CD4-positive, alpha-beta T cell (primary cell): ENCODE data around the gene PLCH2. TPM values are rescaled to one million over a fixed set of nuclear protein-coding genes. Genes with fewer than 3 reads are reported as not detected.

ENCODE experiments used
- ATAC-seq: fragments of 200-7000 bp; cut with Tn5 transposase; one replicate; pipeline ENCODE4 v1.10.0; 2022; ENCODE audit warnings: mild to moderate bottlenecking; ENCODE audit not compliant: poor library complexity
- CTCF ChIA-PET: fragments of 350-600 bp; sonication (Branson Sonifier 250); formaldehyde crosslinking; loops from one replicate; lab custom pipeline; 2021; ENCODE audit warnings: antibody characterized with exemption, inconsistent platforms; lab: Charles Lee
- POLR2A ChIA-PET: fragments of 350-600 bp; sonication (Branson Sonifier 250); formaldehyde crosslinking; loops from one replicate; lab custom pipeline; 2021; ENCODE audit warnings: antibody characterized with exemption, inconsistent platforms; lab: Charles Lee
- DNase-seq, 14 experiments: peaks; one replicate each; pipeline ENCODE4 v3.0.0-alpha.2; 2013 to 2020; ENCODE audit warnings: mixed read lengths in 2 of 14
- H3K27ac ChIP-seq, 2 donors: one replicate each; pipeline versions ENCODE4 v1.5.1 to v1.7.0; 2013; ENCODE audit warnings: low read length in 2 of 2, low read depth in 1 of 2, mild to moderate bottlenecking in 1 of 2
- H3K27me3 ChIP-seq, 2 experiments: 1 replicate in 1 of 2; 2 replicates in 1 of 2; pipeline versions ENCODE4 v1.6.1 to v1.7.0; 2013; ENCODE audit warnings: low read length in 2 of 2, control low read depth in 1 of 2, mild to moderate bottlenecking in 1 of 2, moderate library complexity in 1 of 2; ENCODE audit not compliant: insufficient read depth in 2 of 2, control insufficient read depth in 1 of 2
- H3K36me3 ChIP-seq: one replicate; pipeline ENCODE4 v1.6.1; 2013; ENCODE audit warnings: low read length, control low read depth; ENCODE audit not compliant: insufficient read depth
- H3K4me1 ChIP-seq: one replicate; pipeline ENCODE4 v1.6.1; 2013; ENCODE audit warnings: low read length, control low read depth; ENCODE audit not compliant: insufficient read depth
- H3K4me3 ChIP-seq: one replicate; pipeline ENCODE4 v1.5.1; 2013; ENCODE audit warnings: mild to moderate bottlenecking, low read length, moderate library complexity
- H3K9me3 ChIP-seq, 2 experiments: 1 replicate in 1 of 2; 2 replicates in 1 of 2; pipeline versions ENCODE4 v1.6.1 to v1.7.0; 2013; ENCODE audit warnings: low read length in 2 of 2, mild to moderate bottlenecking in 2 of 2, control low read depth in 1 of 2, moderate library complexity in 1 of 2; ENCODE audit not compliant: control insufficient read depth in 1 of 2, insufficient read depth in 1 of 2
- H3K27ac Mint-ChIP-seq: one replicate; pipeline ENCODE4 v1.8.0; 2020; ENCODE audit warnings: mixed read lengths
- H3K27me3 Mint-ChIP-seq: one replicate; pipeline ENCODE4 v1.8.0; 2021; ENCODE audit warnings: mixed read lengths
- H3K36me3 Mint-ChIP-seq: one replicate; pipeline ENCODE4 v1.8.0; 2021; ENCODE audit warnings: low read depth, mixed read lengths
- H3K4me1 Mint-ChIP-seq: one replicate; pipeline ENCODE4 v1.8.0; 2021; ENCODE audit warnings: low read depth, mixed read lengths
- H3K4me3 Mint-ChIP-seq: one replicate; pipeline ENCODE4 v1.8.0; 2020; ENCODE audit warnings: mild to moderate bottlenecking, mixed read lengths
- H3K9me3 Mint-ChIP-seq: one replicate; pipeline ENCODE4 v1.8.0; 2020; ENCODE audit warnings: mixed read lengths
- intact Hi-C, 2 experiments: fragments of 100-400 bp; cut with DNase I in 1 of 2; cut with micrococcal nuclease in 1 of 2; formaldehyde crosslinking; loops; one replicate each; pipeline versions ENCODE4 v1.15.1 to v1.9.0; 2023 to 2025; cut with DNase I, micrococcal nuclease
- total RNA-seq, 174 experiments: library from RNA in 2 of 174; stranded (reverse) in 2 of 174; gene quantifications; one replicate each; pipeline ENCODE4 v1.2.3 and lab custom pipeline; 2021 to 2026
- TF ChIP-seq, protein P1 (sequence below): fragments of 200-600 bp; IDR thresholded peaks from one replicate; pipeline ENCODE4 v1.8.0; 2022; ENCODE audit warnings: antibody characterized with exemption, mild to moderate bottlenecking

The PLCH2 gene
- total RNA-seq, 2 experiments from 2014 or later, result 47.6 to 48.1 TPM

- Histone ChIP-seq H3K27ac (no peak overlapping the region), H3K9me3 (no peaks in the 10 kb centered on the region), H3K4me3 (no peak overlapping the region), H3K27me3 (peaks cover 8 to 23% of the 10 kb centered on the region in 2 experiments), H3K4me1 (peaks cover 24% of the 10 kb centered on the region), H3K36me3 (no peaks in the 10 kb centered on the region)
- CTCF ChIA-PET, result no interaction called here
- Mint-ChIP-seq H3K27me3 (peaks cover 6% of the 10 kb centered on the region), H3K4me1 (peaks cover 3% of the 10 kb centered on the region), H3K36me3 (no peaks in the 10 kb centered on the region), H3K4me3 (no peak overlapping the region), H3K9me3 (no peaks in the 10 kb centered on the region), H3K27ac (no peak overlapping the region)
- no peak for ATAC-seq
- POLR2A ChIA-PET, result no interaction called here
- intact Hi-C loops, result no loop called here
- DNase-seq, result no peak
- TF ChIP-seq, protein P1, sequence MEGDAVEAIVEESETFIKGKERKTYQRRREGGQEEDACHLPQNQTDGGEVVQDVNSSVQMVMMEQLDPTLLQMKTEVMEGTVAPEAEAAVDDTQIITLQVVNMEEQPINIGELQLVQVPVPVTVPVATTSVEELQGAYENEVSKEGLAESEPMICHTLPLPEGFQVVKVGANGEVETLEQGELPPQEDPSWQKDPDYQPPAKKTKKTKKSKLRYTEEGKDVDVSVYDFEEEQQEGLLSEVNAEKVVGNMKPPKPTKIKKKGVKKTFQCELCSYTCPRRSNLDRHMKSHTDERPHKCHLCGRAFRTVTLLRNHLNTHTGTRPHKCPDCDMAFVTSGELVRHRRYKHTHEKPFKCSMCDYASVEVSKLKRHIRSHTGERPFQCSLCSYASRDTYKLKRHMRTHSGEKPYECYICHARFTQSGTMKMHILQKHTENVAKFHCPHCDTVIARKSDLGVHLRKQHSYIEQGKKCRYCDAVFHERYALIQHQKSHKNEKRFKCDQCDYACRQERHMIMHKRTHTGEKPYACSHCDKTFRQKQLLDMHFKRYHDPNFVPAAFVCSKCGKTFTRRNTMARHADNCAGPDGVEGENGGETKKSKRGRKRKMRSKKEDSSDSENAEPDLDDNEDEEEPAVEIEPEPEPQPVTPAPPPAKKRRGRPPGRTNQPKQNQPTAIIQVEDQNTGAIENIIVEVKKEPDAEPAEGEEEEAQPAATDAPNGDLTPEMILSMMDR, result no peak
Measured at GRCh38 chr1:2463396-2463795, 12.7 kb upstream of the PLCH2 start.

DNA sequence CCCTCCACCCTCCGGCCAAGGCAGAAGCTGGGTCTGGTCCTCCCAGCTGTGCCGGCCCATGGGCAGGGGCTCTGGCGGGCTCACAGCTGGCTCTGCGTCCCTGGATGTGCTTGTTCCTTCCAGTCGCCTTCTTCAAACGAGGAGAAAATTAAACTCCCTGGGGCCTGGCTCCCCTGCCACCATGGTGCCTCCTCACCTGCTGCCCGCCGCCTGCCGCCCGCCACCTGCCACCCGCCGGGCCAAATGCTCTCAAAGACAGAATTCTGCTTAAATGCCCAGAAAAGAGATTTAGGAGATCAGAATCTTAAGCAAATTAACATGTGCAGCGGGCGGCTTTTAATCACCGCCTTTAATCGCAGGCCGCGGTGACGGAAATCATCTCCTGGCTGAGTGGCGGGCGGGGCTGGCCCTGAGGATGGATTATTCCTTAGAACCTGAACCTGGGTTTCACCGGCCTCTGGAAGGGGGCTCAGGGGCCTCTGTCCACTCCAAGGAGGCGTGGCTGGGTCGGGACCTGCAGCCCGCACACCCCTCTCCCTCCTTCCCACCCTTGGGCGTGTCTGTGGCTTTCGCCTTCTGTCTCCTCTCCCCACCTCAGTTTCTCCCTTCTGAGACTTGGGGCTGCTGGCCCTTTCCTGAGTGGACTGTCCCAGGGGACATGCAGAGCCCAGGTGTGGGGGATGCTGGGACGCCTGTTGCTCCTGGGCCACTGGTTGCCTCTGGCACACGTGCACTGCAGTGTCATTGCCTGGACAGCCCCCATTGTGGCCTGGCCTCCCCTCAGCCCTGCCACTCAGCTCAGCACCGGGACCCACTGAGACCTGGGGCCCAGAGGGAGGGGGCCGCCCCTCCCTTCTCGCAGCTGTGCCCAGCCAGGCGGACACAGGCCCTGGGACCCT lies 10.5 kb upstream of the PLCH2 start:
- ATAC-seq (no peak), DNase-seq (no peak)
- H3K27me3 ChIP-seq, result peaks cover 8 to 23% of the 10 kb centered on the region in 2 experiments
- H3K36me3 ChIP-seq, result no peaks in the 10 kb centered on the region
- Mint-ChIP-seq H3K27me3 (peaks cover 6% of the 10 kb centered on the region), H3K27ac (no peak overlapping the region), H3K4me1 (peaks cover 7% of the 10 kb centered on the region), H3K4me3 (no peak overlapping the region), H3K9me3 (no peaks in the 10 kb centered on the region), H3K36me3 (no peaks in the 10 kb centered on the region)
- intact Hi-C loops, result no loop called here
- no peak overlapping the region for H3K4me3 ChIP-seq
- no peaks in the 10 kb centered on the region for H3K9me3 ChIP-seq
- POLR2A ChIA-PET, result no interaction called here
- peaks cover 24% of the 10 kb centered on the region for H3K4me1 ChIP-seq
- TF ChIP-seq, protein P1, result no peak
- H3K27ac ChIP-seq, result no peak overlapping the region
- CTCF ChIA-PET, result no interaction called here

GRCh38 chr1:2466270-2466665 lies 9.8 kb upstream of the PLCH2 start:
- Histone ChIP-seq H3K4me3 (no peak overlapping the region), H3K4me1 (peaks cover 24% of the 10 kb centered on the region), H3K27me3 (peaks cover 8 to 23% of the 10 kb centered on the region in 2 experiments), H3K36me3 (no peaks in the 10 kb centered on the region), H3K27ac (no peak overlapping the region), H3K9me3 (no peaks in the 10 kb centered on the region)
- POLR2A ChIA-PET, result no interaction called here
- intact Hi-C loops, result no loop called here
- CTCF ChIA-PET, result no interaction called here
- TF ChIP-seq, protein P1, result no peak
- ATAC-seq, result no peak
- peak in 1 of 14 experiments; percentile 4 for DNase-seq
- Mint-ChIP-seq H3K9me3 (no peaks in the 10 kb centered on the region), H3K4me3 (no peak overlapping the region), H3K36me3 (no peaks in the 10 kb centered on the region), H3K27me3 (peaks cover 6% of the 10 kb centered on the region), H3K27ac (no peak overlapping the region), H3K4me1 (peaks cover 7% of the 10 kb centered on the region)
